ENCODE data around the gene ERFL.

DNA sequence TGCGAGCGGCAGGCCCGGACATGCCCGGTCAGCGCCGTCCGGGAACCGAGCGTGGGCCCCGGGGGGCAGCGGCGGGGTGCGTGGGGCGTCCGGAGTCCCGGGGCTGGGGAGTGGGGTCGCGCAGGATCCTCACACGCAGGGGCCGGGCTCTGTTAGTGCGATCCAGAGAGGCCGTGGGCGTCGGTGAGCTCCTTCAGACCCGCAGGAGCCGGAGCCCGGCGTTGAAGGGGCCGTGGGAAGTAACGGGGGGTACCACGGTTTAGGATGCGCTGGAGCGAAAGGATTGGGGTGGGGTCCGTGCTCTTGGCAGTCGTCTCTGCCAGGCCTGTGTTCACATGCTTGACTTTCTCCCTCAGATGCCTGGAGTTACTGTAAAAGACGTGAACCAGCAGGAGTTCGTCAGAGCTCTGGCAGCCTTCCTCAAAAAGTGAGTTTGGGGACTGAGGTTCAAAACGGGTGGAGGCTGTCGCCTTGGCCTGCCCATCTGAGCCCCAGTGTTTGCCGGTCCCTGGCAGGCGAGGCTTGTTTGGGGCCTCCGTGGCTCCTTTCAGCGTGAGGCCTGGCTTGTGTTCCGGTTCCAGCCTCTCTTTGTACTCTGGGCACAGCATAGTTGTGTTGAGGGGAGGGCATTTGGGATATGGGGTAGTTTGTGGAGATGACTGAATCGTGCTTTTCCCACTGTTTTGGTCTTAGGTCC, 67.7 kb downstream of the ERFL start:
- TF ChIP-seq EZH2 (IDR thresholded peaks at IDR 0.05; ENCODE audit: low read depth): no peak
- TF ChIP-seq, protein P1, sequence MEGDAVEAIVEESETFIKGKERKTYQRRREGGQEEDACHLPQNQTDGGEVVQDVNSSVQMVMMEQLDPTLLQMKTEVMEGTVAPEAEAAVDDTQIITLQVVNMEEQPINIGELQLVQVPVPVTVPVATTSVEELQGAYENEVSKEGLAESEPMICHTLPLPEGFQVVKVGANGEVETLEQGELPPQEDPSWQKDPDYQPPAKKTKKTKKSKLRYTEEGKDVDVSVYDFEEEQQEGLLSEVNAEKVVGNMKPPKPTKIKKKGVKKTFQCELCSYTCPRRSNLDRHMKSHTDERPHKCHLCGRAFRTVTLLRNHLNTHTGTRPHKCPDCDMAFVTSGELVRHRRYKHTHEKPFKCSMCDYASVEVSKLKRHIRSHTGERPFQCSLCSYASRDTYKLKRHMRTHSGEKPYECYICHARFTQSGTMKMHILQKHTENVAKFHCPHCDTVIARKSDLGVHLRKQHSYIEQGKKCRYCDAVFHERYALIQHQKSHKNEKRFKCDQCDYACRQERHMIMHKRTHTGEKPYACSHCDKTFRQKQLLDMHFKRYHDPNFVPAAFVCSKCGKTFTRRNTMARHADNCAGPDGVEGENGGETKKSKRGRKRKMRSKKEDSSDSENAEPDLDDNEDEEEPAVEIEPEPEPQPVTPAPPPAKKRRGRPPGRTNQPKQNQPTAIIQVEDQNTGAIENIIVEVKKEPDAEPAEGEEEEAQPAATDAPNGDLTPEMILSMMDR (conservative IDR thresholded peaks at IDR 0.05): no peak
